Progenitor cell of endocrine pancreas (in vitro differentiated cells): ENCODE measurements around the gene RFX3. TPM values are rescaled to one million over a fixed set of nuclear protein-coding genes. Genes with fewer than 3 reads are reported as not detected.

Experiments
- DNase-seq: peaks from one replicate; pipeline ENCODE4 v3.0.0; 2021; ENCODE audit warnings: low spot score; ENCODE audit not compliant: unreplicated experiment
- H3K27ac Mint-ChIP-seq: 2 replicates; pipeline ENCODE4 v1.8.0; 2021; ENCODE audit warnings: mild to moderate bottlenecking, moderate library complexity, mixed read lengths
- H3K27me3 Mint-ChIP-seq: 2 replicates; pipeline ENCODE4 v1.8.0; 2021; ENCODE audit warnings: mixed read lengths
- H3K36me3 Mint-ChIP-seq: 2 replicates; pipeline ENCODE4 v1.8.0; 2022; ENCODE audit warnings: mixed read lengths; ENCODE audit not compliant: insufficient read depth
- H3K4me1 Mint-ChIP-seq: 2 replicates; pipeline ENCODE4 v1.8.0; 2021; ENCODE audit warnings: low read depth, mixed read lengths
- H3K4me3 Mint-ChIP-seq: 2 replicates; pipeline ENCODE4 v1.8.0; 2021; ENCODE audit warnings: low read depth, mild to moderate bottlenecking, moderate library complexity, mixed read lengths
- H3K9me3 Mint-ChIP-seq: 2 replicates; pipeline ENCODE4 v1.8.0; 2021; ENCODE audit warnings: low read depth, mixed read lengths
- total RNA-seq: library from RNA; stranded (reverse); gene quantifications from 2 replicates; pipeline ENCODE4 v1.2.1, GENCODE V29; 2021
- TF ChIP-seq, protein P1 (sequence below): fragments of 200-600 bp; sonication (generic); IDR thresholded peaks from one replicate; pipeline ENCODE4 v1.5.0; 2021; ENCODE audit warnings: antibody characterized with exemption, mild to moderate bottlenecking; ENCODE audit not compliant: unreplicated experiment

RFX3 gene
- total RNA-seq, 1 donor from 2014 or later = 53.9 TPM

DNA sequence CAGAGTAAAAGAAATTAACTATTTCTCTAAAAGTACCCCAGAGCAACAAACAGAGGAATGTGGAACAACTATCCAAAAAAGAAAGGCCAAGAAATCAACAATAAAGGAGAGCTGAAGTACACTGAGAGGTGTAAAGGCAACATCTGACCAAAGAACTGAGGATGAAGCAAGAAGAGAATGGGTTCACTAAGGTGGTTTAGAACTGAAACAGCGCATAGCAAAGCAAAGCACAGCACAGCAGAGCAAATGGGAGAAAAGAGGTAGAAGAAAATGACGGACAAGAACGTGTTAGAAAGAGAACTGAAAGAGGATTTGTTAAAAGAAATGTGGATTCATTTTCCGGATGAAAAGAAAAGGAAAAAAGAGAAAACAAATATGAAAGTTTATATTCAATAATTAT lies 25.8 kb downstream of the RFX3 start:
- H3K9me3 Mint-ChIP-seq = peaks cover 4% of the 10 kb centered on the region
- H3K36me3 Mint-ChIP-seq = peaks cover 4% of the 10 kb centered on the region
- H3K27me3 Mint-ChIP-seq = no peaks in the 10 kb centered on the region
- DNase-seq = no peak
- peak overlapping the region; percentile 3 for H3K27ac Mint-ChIP-seq
- TF ChIP-seq, protein P1, sequence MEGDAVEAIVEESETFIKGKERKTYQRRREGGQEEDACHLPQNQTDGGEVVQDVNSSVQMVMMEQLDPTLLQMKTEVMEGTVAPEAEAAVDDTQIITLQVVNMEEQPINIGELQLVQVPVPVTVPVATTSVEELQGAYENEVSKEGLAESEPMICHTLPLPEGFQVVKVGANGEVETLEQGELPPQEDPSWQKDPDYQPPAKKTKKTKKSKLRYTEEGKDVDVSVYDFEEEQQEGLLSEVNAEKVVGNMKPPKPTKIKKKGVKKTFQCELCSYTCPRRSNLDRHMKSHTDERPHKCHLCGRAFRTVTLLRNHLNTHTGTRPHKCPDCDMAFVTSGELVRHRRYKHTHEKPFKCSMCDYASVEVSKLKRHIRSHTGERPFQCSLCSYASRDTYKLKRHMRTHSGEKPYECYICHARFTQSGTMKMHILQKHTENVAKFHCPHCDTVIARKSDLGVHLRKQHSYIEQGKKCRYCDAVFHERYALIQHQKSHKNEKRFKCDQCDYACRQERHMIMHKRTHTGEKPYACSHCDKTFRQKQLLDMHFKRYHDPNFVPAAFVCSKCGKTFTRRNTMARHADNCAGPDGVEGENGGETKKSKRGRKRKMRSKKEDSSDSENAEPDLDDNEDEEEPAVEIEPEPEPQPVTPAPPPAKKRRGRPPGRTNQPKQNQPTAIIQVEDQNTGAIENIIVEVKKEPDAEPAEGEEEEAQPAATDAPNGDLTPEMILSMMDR = no peak
- H3K4me3 Mint-ChIP-seq = no peak overlapping the region
- H3K4me1 Mint-ChIP-seq = peaks cover 14% of the 10 kb centered on the region

DNA sequence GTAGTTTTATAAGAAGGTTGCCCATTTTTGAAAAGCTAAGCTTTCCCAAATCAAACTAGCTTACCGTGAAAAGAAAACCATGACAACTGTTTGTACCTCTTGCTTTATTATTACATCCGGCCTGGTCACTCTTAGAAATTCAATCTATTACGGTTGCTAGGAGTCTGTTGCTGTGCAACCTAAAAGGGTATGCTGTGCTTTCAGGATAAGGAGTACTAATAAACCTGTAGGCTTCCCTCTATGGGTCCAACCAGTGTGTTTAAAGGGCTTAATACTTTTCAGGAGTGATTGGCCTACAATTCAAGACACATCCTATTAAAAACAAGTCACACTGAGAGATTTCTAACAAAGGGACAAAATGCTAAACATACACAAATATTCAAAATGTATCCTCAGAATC lies 27.1 kb downstream of the RFX3 start:
- H3K4me3 Mint-ChIP-seq = no peak overlapping the region
- peaks cover 14% of the 10 kb centered on the region for H3K4me1 Mint-ChIP-seq
- no peak overlapping the region for H3K27ac Mint-ChIP-seq

DNA sequence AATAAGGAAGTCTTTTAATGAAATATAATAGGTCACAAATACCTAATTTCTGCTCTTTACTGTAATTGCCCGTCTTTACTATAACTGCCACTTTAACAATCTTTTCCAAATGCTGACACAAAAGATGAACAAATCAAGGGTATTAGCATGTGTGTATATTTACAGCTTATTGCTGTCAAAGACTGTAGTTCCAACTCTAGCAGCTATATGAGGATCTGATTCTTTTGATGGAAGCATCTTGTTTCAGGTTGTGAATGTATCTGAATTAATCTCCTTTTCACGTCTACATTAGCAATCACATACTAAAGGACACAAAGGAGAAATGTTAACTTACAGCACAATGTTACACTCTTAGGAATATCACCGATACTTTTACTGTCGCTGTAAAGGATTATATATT lies 27.9 kb downstream of the RFX3 start:
- Mint-ChIP-seq H3K9me3 (peaks cover 7% of the 10 kb centered on the region), H3K27ac (no peak overlapping the region), H3K4me3 (no peak overlapping the region), H3K36me3 (peaks cover 6% of the 10 kb centered on the region), H3K27me3 (no peaks in the 10 kb centered on the region), H3K4me1 (peaks cover 14% of the 10 kb centered on the region)
- TF ChIP-seq, protein P1 = no peak
- DNase-seq = no peak

More for the DNA sequence above, 27.1 kb downstream of the RFX3 start:
- no peaks in the 10 kb centered on the region for H3K27me3 Mint-ChIP-seq
- peaks cover 6% of the 10 kb centered on the region for H3K36me3 Mint-ChIP-seq
- peaks cover 6% of the 10 kb centered on the region for H3K9me3 Mint-ChIP-seq
- DNase-seq = no peak
- TF ChIP-seq, protein P1 = no peak

DNA sequence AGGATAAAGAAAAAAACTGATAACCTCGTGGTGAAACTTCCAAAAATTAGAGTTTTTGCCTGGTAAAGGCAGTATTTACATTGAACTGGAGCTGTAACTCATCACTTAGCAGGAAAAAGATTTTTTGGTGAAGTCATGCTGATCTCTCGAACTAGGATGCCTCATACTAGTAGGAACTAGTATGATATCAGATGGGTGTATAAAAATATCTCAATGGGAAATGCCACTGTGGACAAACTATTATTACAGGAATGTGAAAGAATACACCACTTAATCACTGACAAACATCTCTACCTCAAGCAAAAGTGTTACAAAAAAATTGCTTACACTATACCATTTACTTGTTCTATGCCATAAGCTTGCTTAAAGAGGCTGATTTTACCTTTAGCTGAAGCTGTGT lies 28.4 kb downstream of the RFX3 start:
- Mint-ChIP-seq H3K9me3 (peaks cover 3% of the 10 kb centered on the region), H3K4me3 (no peak overlapping the region), H3K27ac (no peak overlapping the region), H3K36me3 (peaks cover 3% of the 10 kb centered on the region), H3K27me3 (no peaks in the 10 kb centered on the region), H3K4me1 (peaks cover 14% of the 10 kb centered on the region)
- no peak for DNase-seq
- TF ChIP-seq, protein P1 = no peak

DNA sequence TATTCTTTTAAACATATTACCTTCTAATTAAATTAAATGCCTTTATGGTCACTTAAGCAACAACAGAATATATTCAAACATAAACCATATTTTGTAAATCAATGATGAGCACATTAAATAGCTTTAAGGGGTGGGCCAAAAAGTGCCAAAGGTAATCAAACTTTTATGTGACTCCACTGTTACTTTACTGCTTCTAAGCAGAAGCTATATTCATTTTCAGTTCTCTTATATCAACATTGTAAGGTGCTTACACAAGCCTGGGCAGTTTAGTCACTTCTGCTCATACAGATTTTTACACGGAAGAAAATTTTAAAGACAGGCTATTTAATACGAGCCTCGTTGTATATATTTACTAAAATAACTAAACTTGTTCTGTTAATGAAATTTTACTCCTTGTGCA lies 29.9 kb downstream of the RFX3 start:
- Mint-ChIP-seq H3K4me3 (no peak overlapping the region), H3K9me3 (peaks cover 3% of the 10 kb centered on the region), H3K4me1 (peaks cover 19% of the 10 kb centered on the region), H3K27me3 (no peaks in the 10 kb centered on the region), H3K36me3 (peaks cover 3% of the 10 kb centered on the region), H3K27ac (no peak overlapping the region)
- no peak for DNase-seq
- TF ChIP-seq, protein P1 = no peak
